CD4-positive, alpha-beta memory T cell (primary cell): ENCODE data around the gene AQP7. TPM values are rescaled to one million over a fixed set of nuclear protein-coding genes. Genes with fewer than 3 reads are reported as not detected.
"Not testable (repeated sequence)": the region's sequence is repeated elsewhere in the genome, so short reads cannot be mapped to it uniquely, and the experiment has no call there.

Experiments used
- CTCF ChIA-PET: fragments of 350-600 bp; sonication (Branson Sonifier 250); formaldehyde crosslinking; loops from one replicate; lab custom pipeline; 2021; ENCODE audit warnings: inconsistent platforms; ENCODE audit not compliant: partially characterized antibody; lab: Charles Lee
- POLR2A ChIA-PET: fragments of 350-600 bp; sonication (Branson Sonifier 250); formaldehyde crosslinking; loops from one replicate; lab custom pipeline; 2021; ENCODE audit not compliant: partially characterized antibody; lab: Charles Lee
- DNase-seq, 5 donors: peaks; one replicate each; pipeline versions ENCODE4 v3.0.0 to v3.0.0-alpha.2; 2020 to 2022; ENCODE audit warnings: mixed read lengths in 1 of 5
- H3K27ac ChIP-seq: one replicate; pipeline ENCODE4 v1.7.0; 2013; ENCODE audit warnings: low read depth, low read length
- H3K27me3 ChIP-seq: 2 replicates; pipeline ENCODE4 v1.7.0; 2013; ENCODE audit warnings: mild to moderate bottlenecking, low read length, moderate library complexity; ENCODE audit not compliant: insufficient read depth
- H3K36me3 ChIP-seq: 2 replicates; pipeline ENCODE4 v1.7.0; 2013; ENCODE audit warnings: mild to moderate bottlenecking, low read length, moderate library complexity; ENCODE audit not compliant: insufficient read depth
- H3K4me1 ChIP-seq: 2 replicates; pipeline ENCODE4 v1.7.0; 2013; ENCODE audit warnings: mild to moderate bottlenecking, low read length, moderate library complexity; ENCODE audit not compliant: insufficient read depth
- H3K4me3 ChIP-seq, 2 donors: one replicate each; pipeline ENCODE4 v1.7.0; 2013; ENCODE audit warnings: low read length in 2 of 2, mild to moderate bottlenecking in 1 of 2
- H3K9me3 ChIP-seq, 2 donors: one replicate each; pipeline ENCODE4 v1.7.0; 2013; ENCODE audit warnings: low read length in 2 of 2, control low read depth in 1 of 2; ENCODE audit not compliant: control insufficient read depth in 1 of 2
- H3K27ac Mint-ChIP-seq, 7 donors: one replicate each; pipeline ENCODE4 v1.8.0; 2020 to 2021; ENCODE audit warnings: mixed read lengths in 7 of 7, mild to moderate bottlenecking in 6 of 7, inconsistent platforms in 3 of 7, moderate library complexity in 3 of 7
- H3K27me3 Mint-ChIP-seq, 2 donors: one replicate each; pipeline ENCODE4 v1.8.0; 2020 to 2021; ENCODE audit warnings: mixed read lengths in 2 of 2
- H3K36me3 Mint-ChIP-seq, 2 donors: one replicate each; pipeline ENCODE4 v1.8.0; 2020 to 2021; ENCODE audit warnings: mixed read lengths in 2 of 2, inconsistent platforms in 1 of 2, mild to moderate bottlenecking in 1 of 2
- H3K4me1 Mint-ChIP-seq, 4 donors: one replicate each; pipeline ENCODE4 v1.8.0; 2020 to 2021; ENCODE audit warnings: mixed read lengths in 4 of 4, mild to moderate bottlenecking in 1 of 4
- H3K4me3 Mint-ChIP-seq, 8 donors: one replicate each; pipeline ENCODE4 v1.8.0; 2020 to 2021; ENCODE audit warnings: mixed read lengths in 8 of 8, mild to moderate bottlenecking in 7 of 8, moderate library complexity in 6 of 8, inconsistent platforms in 3 of 8
- H3K9me3 Mint-ChIP-seq, 8 donors: one replicate each; pipeline ENCODE4 v1.8.0; 2020 to 2021; ENCODE audit warnings: mixed read lengths in 8 of 8, mild to moderate bottlenecking in 5 of 8, inconsistent platforms in 3 of 8, moderate library complexity in 1 of 8
- intact Hi-C: fragments of 100-400 bp; cut with micrococcal nuclease; formaldehyde crosslinking; loops from one replicate; pipeline ENCODE4 v1.15.1; 2023
- polyA plus RNA-seq, 2 donors: library from polyadenylated mRNA; unstranded; fragments of 300-500 nt; fragmentation: Illumina TruSeq; gene quantifications; one replicate each; pipeline ENCODE4 v1.2.3, GENCODE V29; 2021
- total RNA-seq, 2 experiments: library from RNA; stranded (reverse); gene quantifications; one replicate each; pipeline ENCODE4 v1.2.3, GENCODE V29; 2021

The AQP7 gene
- total and polyA plus RNA-seq, 4 experiments from 2014 or later, result 0.30 to 0.81 TPM; not detected in 2

GRCh38 chr9:33392591-33393021 is 9.8 kb downstream of the AQP7 start:
- H3K9me3 Mint-ChIP-seq, H3K4me1 Mint-ChIP-seq, POLR2A ChIA-PET, H3K27me3 ChIP-seq, H3K4me3 ChIP-seq, H3K36me3 ChIP-seq, H3K36me3 Mint-ChIP-seq, H3K4me3 Mint-ChIP-seq, H3K9me3 ChIP-seq, H3K27ac Mint-ChIP-seq, H3K27me3 Mint-ChIP-seq, H3K4me1 ChIP-seq, DNase-seq, H3K27ac ChIP-seq, intact Hi-C loops: not testable (repeated sequence)
- CTCF ChIA-PET, result interaction anchor here (1.6 to 1.9 kb wide), 2 partner anchors 16 to 18 kb away, joined by 3 to 5 read pairs; no protein-coding TSS in a partner anchor

- CTCF ChIA-PET, result interaction anchor here (1.6 to 1.9 kb wide), 2 partner anchors 15 to 16 kb away, joined by 3 to 5 read pairs; no protein-coding TSS in a partner anchor
- POLR2A ChIA-PET, result not testable (repeated sequence)
Observed at GRCh38 chr9:33391111-33391771, 11.1 kb downstream of the AQP7 start.

DNA sequence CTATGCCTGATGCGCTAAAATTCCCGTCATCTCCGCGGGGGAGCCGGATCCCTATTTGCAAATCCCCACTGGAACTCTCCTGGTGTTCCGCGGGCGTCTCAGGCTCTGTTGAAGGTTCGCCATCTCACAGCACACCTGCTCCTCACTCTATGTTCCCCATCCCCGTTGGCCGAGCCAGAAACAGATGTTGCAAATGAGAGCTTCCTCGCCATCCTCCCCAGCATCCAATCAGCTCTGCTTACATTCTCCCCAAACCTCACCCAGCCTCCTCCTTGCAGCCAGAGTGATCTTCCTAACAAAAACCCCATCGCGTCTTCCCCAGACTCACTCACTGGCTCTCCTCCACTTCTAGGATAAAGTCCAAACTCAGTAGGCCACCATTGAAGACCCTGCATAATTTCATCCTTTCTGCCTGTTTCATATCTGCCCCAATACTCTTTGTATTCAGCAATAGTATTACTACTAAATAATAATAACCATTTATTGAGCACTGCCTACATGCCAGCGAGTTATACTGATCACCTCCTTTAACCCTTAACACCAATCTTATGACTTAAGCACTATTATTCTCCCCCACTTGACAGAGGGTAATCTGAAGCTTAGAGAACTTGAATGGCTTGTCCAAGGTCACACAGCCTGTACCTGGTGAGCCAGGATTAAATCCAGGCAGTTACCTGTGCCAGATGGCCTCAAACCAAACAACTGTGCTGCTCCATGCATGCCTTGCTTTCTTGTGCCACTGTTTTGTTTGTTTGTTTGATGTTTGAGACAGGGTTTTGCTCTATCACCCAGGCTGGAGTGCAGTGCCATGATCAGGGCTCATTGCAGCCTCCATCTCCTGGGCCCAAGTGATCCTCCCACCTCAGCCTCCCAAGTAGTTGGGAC is 14.0 kb downstream of the AQP7 start:
- no peaks in the 10 kb centered on the region for H3K36me3 Mint-ChIP-seq
- peaks cover 1 to 6% of the 10 kb centered on the region in 2 donors for H3K27me3 Mint-ChIP-seq
- Histone ChIP-seq H3K36me3 (no peaks in the 10 kb centered on the region), H3K4me1 (no peaks in the 10 kb centered on the region), H3K27me3 (no peaks in the 10 kb centered on the region), H3K9me3 (no peaks in the 10 kb centered on the region), H3K4me3 (no peak overlapping the region), H3K27ac (no peak overlapping the region)
- no peaks in the 10 kb centered on the region for H3K4me1 Mint-ChIP-seq
- no peak for DNase-seq
- ChIA-PET CTCF (no interaction called here), POLR2A (no interaction called here)
- H3K9me3 Mint-ChIP-seq, result no peaks in the 10 kb centered on the region
- no peak overlapping the region for H3K4me3 Mint-ChIP-seq
- no peak overlapping the region for H3K27ac Mint-ChIP-seq
- intact Hi-C loops, result no loop called here

More at GRCh38 chr9:33391111-33391771, 11.1 kb downstream of the AQP7 start:
- H3K27me3 ChIP-seq, DNase-seq, H3K4me3 Mint-ChIP-seq, H3K9me3 Mint-ChIP-seq, H3K27ac Mint-ChIP-seq, H3K36me3 ChIP-seq, H3K9me3 ChIP-seq, intact Hi-C loops, H3K4me1 ChIP-seq, H3K4me1 Mint-ChIP-seq, H3K27ac ChIP-seq, H3K36me3 Mint-ChIP-seq, H3K27me3 Mint-ChIP-seq, H3K4me3 ChIP-seq: not testable (repeated sequence)

DNA sequence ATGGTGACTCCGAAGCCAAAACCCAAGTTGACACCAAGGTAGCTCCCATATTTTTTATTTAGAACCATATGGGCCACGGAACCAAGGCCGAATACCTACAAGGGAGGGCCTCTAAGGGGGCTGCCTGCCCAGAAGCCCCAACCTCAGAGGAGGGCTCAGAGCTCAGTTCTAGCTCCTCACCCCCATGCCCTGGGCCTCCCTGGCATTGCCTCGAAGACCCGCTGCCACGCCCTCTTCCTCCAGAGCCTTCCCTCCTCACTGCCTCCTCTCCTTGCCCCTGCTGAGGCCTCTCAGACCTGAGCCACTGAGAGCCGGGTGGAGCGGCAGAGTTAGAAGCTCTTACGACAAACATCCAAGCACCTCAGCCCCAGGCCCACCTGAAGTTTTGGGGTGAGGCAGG is 15.4 kb downstream of the AQP7 start:
- H3K27ac Mint-ChIP-seq, H3K36me3 ChIP-seq, H3K36me3 Mint-ChIP-seq, H3K27ac ChIP-seq, H3K4me3 ChIP-seq, H3K4me1 Mint-ChIP-seq, CTCF ChIA-PET, H3K9me3 Mint-ChIP-seq, POLR2A ChIA-PET, DNase-seq, H3K4me3 Mint-ChIP-seq, H3K4me1 ChIP-seq, H3K9me3 ChIP-seq, H3K27me3 ChIP-seq, H3K27me3 Mint-ChIP-seq, intact Hi-C loops: not testable (repeated sequence)

- POLR2A ChIA-PET, H3K27ac Mint-ChIP-seq, H3K4me1 ChIP-seq, H3K9me3 ChIP-seq, H3K36me3 ChIP-seq, H3K4me3 ChIP-seq, H3K27me3 ChIP-seq, H3K4me3 Mint-ChIP-seq, H3K27me3 Mint-ChIP-seq, H3K9me3 Mint-ChIP-seq, DNase-seq, H3K4me1 Mint-ChIP-seq, H3K36me3 Mint-ChIP-seq, CTCF ChIA-PET, H3K27ac ChIP-seq, intact Hi-C loops: not testable (repeated sequence)
Observed at GRCh38 chr9:33386641-33386996, 15.7 kb downstream of the AQP7 start.

DNA sequence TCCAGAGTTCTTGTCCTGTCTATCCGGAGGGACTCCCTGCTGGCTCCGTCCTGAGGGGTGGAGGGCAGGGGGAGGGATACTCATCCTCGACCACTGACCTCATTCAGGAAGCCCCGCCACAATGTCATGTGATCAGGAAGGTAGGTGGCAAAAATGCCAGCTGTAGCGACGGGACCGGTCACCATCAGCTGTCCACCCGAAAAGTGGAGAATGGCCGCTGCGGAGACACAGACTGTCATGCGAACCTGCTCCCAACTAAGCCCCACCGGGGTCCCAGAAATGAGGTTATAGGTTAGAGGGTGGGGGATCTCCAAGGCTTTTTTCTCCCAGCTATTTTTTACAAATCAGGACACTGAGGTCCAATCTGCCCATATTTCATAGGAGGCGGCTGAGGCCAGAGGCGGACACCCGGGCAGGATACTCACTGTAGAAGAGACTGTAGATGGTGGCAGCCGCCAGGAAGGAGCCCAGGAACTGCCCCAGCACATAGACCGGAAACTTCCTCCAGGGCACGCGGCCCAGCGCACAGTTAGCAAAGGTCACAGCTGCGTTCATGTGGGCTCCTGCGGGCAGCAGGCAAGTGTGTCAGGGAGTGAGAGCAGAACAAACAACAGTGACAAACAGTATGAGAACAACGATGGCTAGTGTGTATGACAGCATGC is 16.3 kb downstream of the AQP7 start:
- H3K4me1 Mint-ChIP-seq, H3K9me3 Mint-ChIP-seq, H3K36me3 Mint-ChIP-seq, H3K27ac Mint-ChIP-seq, H3K27me3 ChIP-seq, intact Hi-C loops, DNase-seq, H3K4me3 Mint-ChIP-seq, H3K27ac ChIP-seq, H3K27me3 Mint-ChIP-seq, H3K4me3 ChIP-seq, H3K36me3 ChIP-seq, POLR2A ChIA-PET, CTCF ChIA-PET, H3K9me3 ChIP-seq, H3K4me1 ChIP-seq: not testable (repeated sequence)

- H3K27me3 Mint-ChIP-seq, H3K9me3 Mint-ChIP-seq, H3K36me3 Mint-ChIP-seq, H3K36me3 ChIP-seq, H3K27me3 ChIP-seq, H3K4me1 Mint-ChIP-seq, intact Hi-C loops, POLR2A ChIA-PET, H3K4me3 ChIP-seq, H3K4me3 Mint-ChIP-seq, CTCF ChIA-PET, DNase-seq, H3K4me1 ChIP-seq, H3K9me3 ChIP-seq, H3K27ac ChIP-seq, H3K27ac Mint-ChIP-seq: not testable (repeated sequence)
Observed at GRCh38 chr9:33385536-33385935, 16.8 kb downstream of the AQP7 start.
